NCI-H2227 treated with DMSO at 0.1 percent for 48 hours (cell line): ENCODE results near the gene SCARF2.
A peak's percentile ranks its signal among the peaks of the same experiment; 100 is the strongest.
"Not testable (repeated sequence)": the region's sequence is repeated elsewhere in the genome, so short reads cannot be mapped to it uniquely, and the experiment has no call there.

ENCODE experiments used
- DNase-seq: peaks from one replicate; lab custom pipeline; 2025; lab: John Stamatoyannopoulos, UW

Gene SCARF2

GRCh38 chr22:20459862-20460261 is 22.2 kb upstream of the SCARF2 start:
- no peak for DNase-seq

GRCh38 chr22:20459152-20459542 is 21.5 kb upstream of the SCARF2 start:
- DNase-seq: no peak

GRCh38 chr22:20458530-20459151 is 21.0 kb upstream of the SCARF2 start:
- no peak for DNase-seq

- no peak for DNase-seq
Measured at GRCh38 chr22:20457506-20458240, 20.0 kb upstream of the SCARF2 start.

GRCh38 chr22:20456722-20457076 is 19.1 kb upstream of the SCARF2 start:
- no peak for DNase-seq

GRCh38 chr22:20456064-20456721 is 18.6 kb upstream of the SCARF2 start:
- DNase-seq: peak; percentile 89

GRCh38 chr22:20455709-20456063 is 18.1 kb upstream of the SCARF2 start:
- DNase-seq: no peak

GRCh38 chr22:20453222-20453621 is 15.6 kb upstream of the SCARF2 start:
- DNase-seq: no peak

- no peak for DNase-seq
Measured at GRCh38 chr22:20451920-20452319, 14.3 kb upstream of the SCARF2 start.

GRCh38 chr22:20451129-20451778 is 13.6 kb upstream of the SCARF2 start:
- DNase-seq: not testable (repeated sequence)

- DNase-seq: no peak
Measured at GRCh38 chr22:20450551-20450906, 12.9 kb upstream of the SCARF2 start.

- DNase-seq: no peak
Measured at GRCh38 chr22:20449819-20450550, 12.4 kb upstream of the SCARF2 start.

GRCh38 chr22:20448630-20449029 is 11.0 kb upstream of the SCARF2 start:
- DNase-seq: no peak

GRCh38 chr22:20446383-20446970 is 8.9 kb upstream of the SCARF2 start:
- no peak for DNase-seq

GRCh38 chr22:20444325-20444724 is 6.7 kb upstream of the SCARF2 start:
- no peak for DNase-seq

GRCh38 chr22:20442485-20443284 is 5.1 kb upstream of the SCARF2 start:
- no peak for DNase-seq

- no peak for DNase-seq
Measured at GRCh38 chr22:20441631-20442484, 4.2 kb upstream of the SCARF2 start.

GRCh38 chr22:20440637-20441591 is 3.3 kb upstream of the SCARF2 start:
- DNase-seq: no peak
